AG04450 (cell line): Measurements from ENCODE around the gene SERTAD3. TPM values are rescaled to one million over a fixed set of nuclear protein-coding genes. Genes with fewer than 3 reads are reported as not detected.
"Not testable (repeated sequence)": the region's sequence is repeated elsewhere in the genome, so short reads cannot be mapped to it uniquely, and the experiment has no call there.

ENCODE experiments used
- CTCF ChIA-PET: fragments of 300-600, 350-600 bp; formaldehyde crosslinking; extraction: SDS; loops from one replicate; lab custom pipeline; 2022; ENCODE audit warnings: antibody characterized with exemption, inconsistent platforms; lab: Charles Lee
- POLR2A ChIA-PET: fragments of 350-600 bp; formaldehyde crosslinking; extraction: SDS; loops from one replicate; lab custom pipeline; 2021; ENCODE audit warnings: antibody characterized with exemption, inconsistent platforms; lab: Yijun Ruan, JAX
- DNase-seq: peaks from one replicate; pipeline ENCODE4 v3.0.0-alpha.2; 2011; ENCODE audit warnings: low read depth, low spot score
- H3K27ac ChIP-seq: one replicate; pipeline ENCODE4 v1.5.1; 2012; ENCODE audit warnings: low read depth, low read length, control low read depth
- H3K27me3 ChIP-seq: one replicate; pipeline ENCODE4 v1.6.0; 2012; ENCODE audit warnings: low read length; ENCODE audit not compliant: control insufficient read depth, insufficient read depth
- H3K4me3 ChIP-seq: 2 replicates; pipeline ENCODE4 v1.5.1; 2011; ENCODE audit warnings: mild to moderate bottlenecking, low read depth, low read length, control low read depth
- H3K9me3 ChIP-seq: 2 replicates; pipeline ENCODE4 v1.5.1; 2012; ENCODE audit warnings: low read length; ENCODE audit not compliant: control insufficient read depth, insufficient read depth
- polyA plus RNA-seq: library from polyadenylated mRNA; depleted of rRNA; stranded (reverse); fragments of >200 nt; gene quantifications from 2 replicates; pipeline ENCODE4 v1.2.3, GENCODE V29; 2011
- TF ChIP-seq, protein P1 (sequence below): IDR thresholded peaks from 2 replicates; pipeline ENCODE4 v1.5.1; 2011; ENCODE audit warnings: low read depth, low read length, control low read depth, inconsistent platforms

SERTAD3 gene
- polyA plus RNA-seq, 1 experiment = 16.1 TPM

- ChIA-PET POLR2A (interaction anchor here (0.6 to 2.4 kb wide), 11 partner anchors 22 to 148 kb away, joined by 3 to 13 read pairs (median 4); partner anchors contain the start of genes C19orf47, PLD3 and SERTAD1), CTCF (interaction anchor here (1.1 to 3.9 kb wide), 12 partner anchors 11 to 169 kb away, joined by 4 to 49 read pairs (median 12); partner anchors contain the start of genes LTBP4 and SERTAD3)
- Histone ChIP-seq H3K27ac (peak overlapping the region; percentile 71), H3K9me3 (no peaks in the 10 kb centered on the region; the same call in 1 of the 2 replicates), H3K27me3 (peaks cover 11% of the 10 kb centered on the region), H3K4me3 (peak overlapping the region; percentile 74)
- TF ChIP-seq, protein P1, sequence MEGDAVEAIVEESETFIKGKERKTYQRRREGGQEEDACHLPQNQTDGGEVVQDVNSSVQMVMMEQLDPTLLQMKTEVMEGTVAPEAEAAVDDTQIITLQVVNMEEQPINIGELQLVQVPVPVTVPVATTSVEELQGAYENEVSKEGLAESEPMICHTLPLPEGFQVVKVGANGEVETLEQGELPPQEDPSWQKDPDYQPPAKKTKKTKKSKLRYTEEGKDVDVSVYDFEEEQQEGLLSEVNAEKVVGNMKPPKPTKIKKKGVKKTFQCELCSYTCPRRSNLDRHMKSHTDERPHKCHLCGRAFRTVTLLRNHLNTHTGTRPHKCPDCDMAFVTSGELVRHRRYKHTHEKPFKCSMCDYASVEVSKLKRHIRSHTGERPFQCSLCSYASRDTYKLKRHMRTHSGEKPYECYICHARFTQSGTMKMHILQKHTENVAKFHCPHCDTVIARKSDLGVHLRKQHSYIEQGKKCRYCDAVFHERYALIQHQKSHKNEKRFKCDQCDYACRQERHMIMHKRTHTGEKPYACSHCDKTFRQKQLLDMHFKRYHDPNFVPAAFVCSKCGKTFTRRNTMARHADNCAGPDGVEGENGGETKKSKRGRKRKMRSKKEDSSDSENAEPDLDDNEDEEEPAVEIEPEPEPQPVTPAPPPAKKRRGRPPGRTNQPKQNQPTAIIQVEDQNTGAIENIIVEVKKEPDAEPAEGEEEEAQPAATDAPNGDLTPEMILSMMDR = no peak
- DNase-seq = no peak
These were observed 21.0 kb upstream of the SERTAD3 start for GRCh38 chr19:40465025-40465556.

GRCh38 chr19:40464059-40465024 lies 20.2 kb upstream of the SERTAD3 start:
- DNase-seq = peak; percentile 77
- ChIA-PET CTCF (interaction anchor here (0.6 to 3.9 kb wide), 25 partner anchors 10 to 325 kb away, joined by 3 to 49 read pairs (median 5); partner anchors contain the start of genes LTBP4 and SERTAD3), POLR2A (interaction anchor here (0.6 to 2.5 kb wide), 5 partner anchors 21 to 182 kb away, joined by 3 to 15 read pairs (median 4); partner anchors contain the start of gene SERTAD1)
- peak overlapping the region; percentile 74 for H3K4me3 ChIP-seq
- H3K9me3 ChIP-seq = no peaks in the 10 kb centered on the region; the same call in 1 of the 2 replicates
- TF ChIP-seq, protein P1 = peak; percentile 89
- peak overlapping the region; percentile 71 for H3K27ac ChIP-seq
- H3K27me3 ChIP-seq = peaks cover 11% of the 10 kb centered on the region

GRCh38 chr19:40463587-40464037 lies 19.5 kb upstream of the SERTAD3 start:
- ChIA-PET POLR2A (interaction anchor here (0.6 to 2.5 kb wide), 5 partner anchors 21 to 182 kb away, joined by 3 to 15 read pairs (median 3); partner anchors contain the start of gene SERTAD1), CTCF (interaction anchor here (0.6 to 3.9 kb wide), 25 partner anchors 9 to 324 kb away, joined by 3 to 49 read pairs (median 5); partner anchors contain the start of genes LTBP4 and SERTAD3)
- H3K9me3 ChIP-seq, DNase-seq, H3K27ac ChIP-seq, H3K4me3 ChIP-seq: not testable (repeated sequence)
- H3K27me3 ChIP-seq = peaks cover 11% of the 10 kb centered on the region

GRCh38 chr19:40461669-40462221 lies 17.6 kb upstream of the SERTAD3 start:
- DNase-seq = no peak
- TF ChIP-seq, protein P1 = no peak
- Histone ChIP-seq H3K4me3 (no peak overlapping the region), H3K9me3 (no peaks in the 10 kb centered on the region), H3K27me3 (no peaks in the 10 kb centered on the region), H3K27ac (no peak overlapping the region)
- ChIA-PET CTCF (no interaction called here), POLR2A (no interaction called here)

DNA sequence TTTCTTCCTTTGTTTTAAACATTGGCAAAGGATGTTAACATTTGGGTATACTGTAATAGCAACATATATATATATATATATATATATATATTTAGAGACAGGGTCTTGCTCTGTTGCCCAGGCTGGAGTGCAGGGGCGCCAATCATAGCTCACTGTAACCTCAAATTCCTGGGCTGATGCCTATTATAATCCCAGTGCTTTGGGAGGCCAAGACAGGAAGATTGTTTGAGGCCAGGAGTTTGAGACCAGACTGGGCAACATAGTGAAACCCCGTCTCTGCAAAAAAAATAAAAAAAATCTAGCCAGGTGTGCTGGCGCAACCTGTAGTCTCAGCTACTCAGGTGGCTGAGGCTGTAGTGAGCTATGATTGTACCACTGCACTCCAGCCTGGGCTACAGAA lies 16.1 kb upstream of the SERTAD3 start:
- Histone ChIP-seq H3K9me3 (no peaks in the 10 kb centered on the region), H3K4me3 (no peak overlapping the region), H3K27ac (no peak overlapping the region), H3K27me3 (no peaks in the 10 kb centered on the region)
- no peak for DNase-seq
- TF ChIP-seq, protein P1 = no peak
- CTCF ChIA-PET = no interaction called here
- POLR2A ChIA-PET = no interaction called here
